Muscle of arm (tissue), 12 donors: Measurements from ENCODE around the gene OTOP1. TPM values are rescaled to one million over a fixed set of nuclear protein-coding genes. Genes with fewer than 3 reads are reported as not detected.
"Not testable (repeated sequence)": the region's sequence is repeated elsewhere in the genome, so short reads cannot be mapped to it uniquely, and the experiment has no call there.

Experiments
- DNase-seq: peaks from one replicate; pipeline ENCODE4 v3.0.0-alpha.2; 2013
- polyA plus RNA-seq, 12 donors: library from polyadenylated mRNA; unstranded; fragments of 120-200 nt; gene quantifications; one replicate each; pipeline ENCODE4 v1.2.1, GENCODE V29; 2013; ENCODE audit not compliant: insufficient read length in 12 of 12

The OTOP1 gene
- polyA plus RNA-seq, 12 donors, result not detected

DNA sequence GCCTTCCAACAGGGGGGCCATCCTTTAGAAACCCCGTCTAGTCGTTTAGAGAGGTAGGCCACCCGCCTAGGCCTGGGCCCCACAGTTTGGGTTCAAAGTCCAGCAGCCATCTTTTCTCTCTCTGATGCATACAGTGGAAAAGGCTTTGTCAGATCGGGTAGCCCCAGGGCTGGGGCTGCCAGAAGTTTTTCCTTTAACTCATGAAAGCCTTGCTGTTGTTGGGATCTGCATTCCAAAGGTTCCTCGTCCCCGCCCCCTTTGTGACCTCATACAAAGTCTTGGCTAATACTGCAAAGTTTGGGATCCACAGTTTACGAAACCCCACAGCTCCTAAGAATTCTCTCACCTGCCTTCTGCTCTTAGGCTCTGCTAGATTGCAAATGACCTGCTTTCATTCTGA lies 64.5 kb downstream of the OTOP1 start:
- not testable (repeated sequence) for DNase-seq

DNA sequence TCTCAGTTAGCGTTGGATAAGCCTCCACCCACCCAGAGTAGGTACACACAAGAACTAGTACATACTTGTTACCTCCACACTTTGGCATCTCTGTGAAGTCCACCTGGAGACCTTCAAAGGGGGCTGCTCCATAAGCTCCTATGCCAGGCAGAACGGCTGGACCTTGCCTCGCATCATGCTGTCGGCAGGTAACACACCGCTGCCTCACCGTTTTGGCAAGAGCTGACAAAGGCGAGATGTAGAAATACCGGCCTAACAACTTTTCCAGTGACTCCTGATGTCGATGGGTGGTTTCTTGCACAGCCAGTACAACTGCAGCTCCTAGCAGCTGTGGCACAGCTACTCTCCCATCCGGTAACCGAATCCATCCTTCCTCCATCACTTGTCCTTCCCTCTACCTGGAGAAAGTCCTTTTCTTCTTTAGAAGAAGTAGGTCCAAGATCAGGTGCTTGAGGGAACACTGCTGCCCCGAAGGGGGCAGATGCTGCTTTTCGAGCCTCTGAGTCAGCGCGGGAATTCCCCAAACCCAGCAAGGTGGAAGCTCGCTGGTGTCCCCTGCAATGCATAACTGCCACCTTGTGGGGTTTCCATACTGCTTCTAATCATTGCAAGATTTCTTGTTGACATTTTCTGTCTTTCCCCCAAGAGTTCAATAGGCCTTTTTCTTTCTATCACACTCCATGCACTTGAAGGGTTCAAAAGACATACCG lies 65.6 kb downstream of the OTOP1 start:
- not testable (repeated sequence) for DNase-seq

DNA sequence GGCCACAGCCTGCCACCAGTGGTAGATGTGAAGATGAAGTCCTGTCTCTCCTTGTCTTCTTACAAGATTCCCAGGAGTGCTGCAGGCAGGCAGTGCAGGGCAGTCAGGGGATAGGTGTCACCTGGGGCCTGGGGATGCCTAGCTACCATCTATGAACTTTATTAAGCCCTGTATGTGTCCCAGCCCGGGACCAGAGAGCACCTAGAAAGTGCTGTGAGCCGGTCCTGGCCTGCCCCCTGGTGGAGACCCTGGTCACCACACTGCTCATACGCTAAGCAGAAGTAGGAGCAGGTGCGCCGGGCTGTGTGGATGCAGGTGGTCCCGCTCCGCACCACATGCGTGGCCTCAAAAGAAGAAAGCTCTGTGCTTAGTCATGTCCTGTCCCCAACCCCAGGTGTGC lies 81.1 kb downstream of the OTOP1 start:
- not testable (repeated sequence) for DNase-seq

DNA sequence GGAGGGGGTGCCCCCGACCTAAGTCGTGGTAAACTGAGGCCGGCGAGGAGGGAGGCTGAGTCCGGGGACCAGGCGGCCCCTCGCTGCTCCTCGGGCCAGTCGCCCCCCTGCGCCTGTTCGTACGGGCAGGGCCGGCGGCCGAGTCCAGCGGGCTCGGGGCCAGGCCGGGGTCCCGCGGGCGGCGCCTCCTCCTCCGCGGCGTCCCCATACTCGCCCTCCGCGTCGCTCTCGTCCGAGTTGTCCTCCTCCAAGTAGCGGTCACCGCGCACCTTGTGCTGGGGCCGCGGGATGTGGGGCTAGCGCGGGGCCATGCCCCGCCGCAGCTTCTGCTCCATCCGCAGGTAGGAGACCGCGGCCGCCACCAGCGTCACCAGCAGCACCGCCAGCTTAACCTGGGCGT lies 83.4 kb downstream of the OTOP1 start:
- not testable (repeated sequence) for DNase-seq

DNA sequence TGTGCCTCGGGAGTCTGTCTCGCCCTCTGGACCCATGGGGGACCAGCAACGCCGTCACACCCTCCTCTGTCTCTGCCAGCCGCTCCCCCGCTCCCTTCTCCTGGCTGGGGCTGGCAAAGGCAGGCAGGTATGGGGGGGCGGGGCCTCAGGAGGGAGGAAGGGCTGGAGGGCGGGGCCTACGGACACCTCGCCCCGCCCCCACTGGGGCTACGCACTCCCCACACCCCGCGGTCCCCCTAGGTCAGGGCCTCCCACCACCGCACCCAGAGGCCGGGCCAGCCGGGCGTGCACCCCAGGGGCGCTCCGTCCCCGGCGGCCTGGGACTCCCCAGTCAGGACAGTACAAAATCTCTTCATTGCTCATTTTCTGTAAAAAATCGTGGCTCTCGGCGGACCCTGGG lies 84.0 kb downstream of the OTOP1 start:
- DNase-seq, result not testable (repeated sequence)

DNA sequence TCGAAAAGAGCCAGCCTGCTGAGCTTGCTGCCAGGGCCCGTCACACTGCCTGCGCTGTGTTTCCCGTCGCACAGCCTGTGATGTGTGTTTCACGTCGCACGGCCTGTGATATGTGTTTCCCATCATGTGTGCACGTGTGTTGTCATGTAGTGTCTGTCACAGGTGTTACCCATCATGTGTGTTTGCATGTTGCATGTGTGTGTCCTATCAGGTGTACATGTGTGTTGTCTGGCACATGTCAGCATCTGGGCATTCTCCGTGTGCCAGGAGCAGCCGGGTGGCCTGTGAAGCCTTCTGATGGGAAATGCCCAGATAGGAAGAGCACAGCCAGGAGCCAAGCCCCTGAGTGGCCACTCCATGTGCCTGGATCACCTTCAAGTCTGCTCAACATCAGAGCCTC lies 85.5 kb downstream of the OTOP1 start:
- DNase-seq, result not testable (repeated sequence)

Other genes with a start within 250 kb of the OTOP1 start
- gene TMEM128, start 21.3 kb upstream of the OTOP1 start, polyA plus RNA-seq, result 10 to 100 TPM in 11 of 12 donors, not detected in 1; 17.4 to 24.5 (median 22.6) TPM
- 10 to 100 TPM in 11 of 12 donors, not detected in 1; 10.9 to 21.4 (median 16.8) TPM for gene LYAR, start 63.2 kb upstream of the OTOP1 start, polyA plus RNA-seq
- 1 to 10 TPM in 10 of 12 donors, not detected in 2; 3.9 to 9.4 (median 6.4) TPM for gene ZBTB49, start 63.3 kb upstream of the OTOP1 start, polyA plus RNA-seq
- 10 to 100 TPM in 2 of 12 donors, 1 to 10 TPM in 9, not detected in 1; 1.3 to 40.3 (median 3.5) TPM for gene NSG1, start 160.2 kb upstream of the OTOP1 start, polyA plus RNA-seq